Glutamatergic neuron (in vitro differentiated cells): Measurements from ENCODE around the gene IQCF2. TPM values are rescaled to one million over a fixed set of nuclear protein-coding genes. Genes with fewer than 3 reads are reported as not detected.

ENCODE experiments used
- DNase-seq: peaks from one replicate; pipeline ENCODE4 v3.0.0; 2022
- H3K27ac Mint-ChIP-seq: one replicate; pipeline ENCODE4 v1.8.0; 2020; ENCODE audit warnings: mild to moderate bottlenecking, mixed read lengths, inconsistent platforms; ENCODE audit not compliant: unreplicated experiment
- H3K27me3 Mint-ChIP-seq: one replicate; pipeline ENCODE4 v1.8.0; 2020; ENCODE audit warnings: mild to moderate bottlenecking, moderate library complexity, mixed read lengths, inconsistent platforms; ENCODE audit not compliant: unreplicated experiment
- H3K36me3 Mint-ChIP-seq: one replicate; pipeline ENCODE4 v1.8.0; 2020; ENCODE audit warnings: mild to moderate bottlenecking, mixed read lengths, inconsistent platforms; ENCODE audit not compliant: unreplicated experiment
- H3K4me1 Mint-ChIP-seq: one replicate; pipeline ENCODE4 v1.8.0; 2020; ENCODE audit warnings: mild to moderate bottlenecking, low read depth, mixed read lengths, inconsistent platforms; ENCODE audit not compliant: unreplicated experiment
- H3K4me3 Mint-ChIP-seq: one replicate; pipeline ENCODE4 v1.8.0; 2020; ENCODE audit warnings: mild to moderate bottlenecking, mixed read lengths, inconsistent platforms; ENCODE audit not compliant: unreplicated experiment
- H3K9me3 Mint-ChIP-seq: one replicate; pipeline ENCODE4 v1.8.0; 2020; ENCODE audit warnings: mild to moderate bottlenecking, moderate library complexity, mixed read lengths, inconsistent platforms; ENCODE audit not compliant: unreplicated experiment
- CTCF ChIP-seq: fragments of 200-600 bp; sonication (generic); IDR thresholded peaks from one replicate; pipeline ENCODE4 v1.5.0; 2021; ENCODE audit not compliant: partially characterized antibody, unreplicated experiment
- total RNA-seq: library from RNA; stranded (reverse); fragmentation: NEBNext Ultra II Directional; extraction: Animal tissue kit (Norgen Biotek cat#: 25700); gene quantifications from one replicate; pipeline ENCODE4 v1.2.1, GENCODE V29; 2021; ENCODE audit not compliant: unreplicated experiment

IQCF2 gene
- total RNA-seq, 1 donor from 2014 or later = not detected

- Mint-ChIP-seq H3K4me3 (no peak overlapping the region), H3K27me3 (peaks cover 5% of the 10 kb centered on the region), H3K4me1 (no peaks in the 10 kb centered on the region), H3K27ac (no peak overlapping the region), H3K36me3 (no peaks in the 10 kb centered on the region), H3K9me3 (no peaks in the 10 kb centered on the region)
- no peak for TF ChIP-seq CTCF
- no peak for DNase-seq
Measured at GRCh38 chr3:51888463-51889105, 27.2 kb downstream of the IQCF2 start.

- no peak for DNase-seq
- H3K27ac Mint-ChIP-seq = no peak overlapping the region
- peaks cover 9% of the 10 kb centered on the region for H3K36me3 Mint-ChIP-seq
- no peaks in the 10 kb centered on the region for H3K4me1 Mint-ChIP-seq
- no peak overlapping the region for H3K4me3 Mint-ChIP-seq
- TF ChIP-seq CTCF = no peak
- peaks cover 5% of the 10 kb centered on the region for H3K27me3 Mint-ChIP-seq
- H3K9me3 Mint-ChIP-seq = peaks cover 2% of the 10 kb centered on the region
Measured at GRCh38 chr3:51891242-51892039, 30.0 kb downstream of the IQCF2 start.

- Mint-ChIP-seq H3K27ac (no peak overlapping the region), H3K4me1 (no peaks in the 10 kb centered on the region), H3K36me3 (peaks cover 11% of the 10 kb centered on the region)
Measured at GRCh38 chr3:51894391-51894790, 33.0 kb downstream of the IQCF2 start.

GRCh38 chr3:51894939-51895338 lies 33.5 kb downstream of the IQCF2 start:
- peaks cover 2% of the 10 kb centered on the region for H3K27me3 Mint-ChIP-seq
- no peak overlapping the region for H3K27ac Mint-ChIP-seq
- H3K4me3 Mint-ChIP-seq = no peak overlapping the region
- no peaks in the 10 kb centered on the region for H3K4me1 Mint-ChIP-seq
- peaks cover 4% of the 10 kb centered on the region for H3K9me3 Mint-ChIP-seq
- peaks cover 11% of the 10 kb centered on the region for H3K36me3 Mint-ChIP-seq
- DNase-seq = no peak
- no peak for TF ChIP-seq CTCF

More at GRCh38 chr3:51894391-51894790, 33.0 kb downstream of the IQCF2 start:
- Mint-ChIP-seq H3K27me3 (peaks cover 2% of the 10 kb centered on the region), H3K4me3 (no peak overlapping the region), H3K9me3 (peaks cover 4% of the 10 kb centered on the region)
- no peak for TF ChIP-seq CTCF
- no peak for DNase-seq
